Neuronal stem cell (in vitro differentiated cells): ENCODE measurements around the gene ATG2A.

ENCODE experiments used
- DNase-seq: peaks from one replicate; pipeline ENCODE4 v3.0.0-alpha.2; 2013; ENCODE audit warnings: low spot score
- H2AFZ ChIP-seq: one replicate; pipeline ENCODE4 v1.6.1; 2013; ENCODE audit warnings: mild to moderate bottlenecking, low read length, inconsistent platforms
- H2AK5ac ChIP-seq: 2 replicates; pipeline ENCODE4 v1.6.1; 2013; ENCODE audit warnings: low read depth, mild to moderate bottlenecking, inconsistent platforms, low read length, moderate library complexity, mixed read lengths
- H2BK120ac ChIP-seq: 2 replicates; pipeline ENCODE4 v1.6.1; 2013; ENCODE audit warnings: low read depth, mild to moderate bottlenecking, inconsistent platforms, low read length, moderate library complexity, mixed read lengths
- H2BK12ac ChIP-seq: one replicate; pipeline ENCODE4 v1.6.1; 2013; ENCODE audit warnings: low read length, inconsistent platforms
- H2BK15ac ChIP-seq: 2 replicates; pipeline ENCODE4 v1.6.1; 2013; ENCODE audit warnings: mild to moderate bottlenecking, low read length, inconsistent platforms, mixed read lengths
- H2BK5ac ChIP-seq: one replicate; pipeline ENCODE4 v1.6.1; 2013; ENCODE audit warnings: inconsistent platforms, mild to moderate bottlenecking, low read length, moderate library complexity
- H3K14ac ChIP-seq: one replicate; pipeline ENCODE4 v1.6.1; 2013; ENCODE audit warnings: low read length, inconsistent platforms
- H3K18ac ChIP-seq: 2 replicates; pipeline ENCODE4 v1.6.1; 2013; ENCODE audit warnings: low read length, inconsistent platforms
- H3K23ac ChIP-seq: 2 replicates; pipeline ENCODE4 v1.6.1; 2013; ENCODE audit warnings: low read depth, mild to moderate bottlenecking, mixed read lengths, low read length, inconsistent platforms; ENCODE audit not compliant: poor library complexity
- H3K27ac ChIP-seq: replicated peaks from 3 replicates; pipeline ENCODE4 v1.5.1; 2013; ENCODE audit warnings: low read length, inconsistent platforms
- H3K27me3 ChIP-seq, 3 experiments: 2 replicates each; pipeline ENCODE4 v1.6.1; 2013; ENCODE audit warnings: low read length in 3 of 3, mild to moderate bottlenecking in 2 of 3, inconsistent platforms in 1 of 3, low read depth in 1 of 3, mixed read lengths in 1 of 3, moderate library complexity in 1 of 3; ENCODE audit not compliant: control insufficient read depth in 3 of 3, insufficient read depth in 3 of 3
- H3K36me3 ChIP-seq, 2 donors: replicated peaks in 1 of 2; 2 replicates each; pipeline ENCODE4 v1.6.1; 2013; ENCODE audit warnings: low read length in 2 of 2; ENCODE audit not compliant: control insufficient read depth in 2 of 2, insufficient read depth in 2 of 2
- H3K4ac ChIP-seq: 2 replicates; pipeline ENCODE4 v1.6.1; 2013; ENCODE audit warnings: inconsistent platforms, mild to moderate bottlenecking, low read length, moderate library complexity
- H3K4me1 ChIP-seq, 2 donors: 1 replicate in 1 of 2; 2 replicates in 1 of 2; pipeline ENCODE4 v1.6.1; 2013; ENCODE audit warnings: low read length in 2 of 2, low read depth in 1 of 2; ENCODE audit not compliant: control insufficient read depth in 2 of 2, insufficient read depth in 1 of 2
- H3K4me2 ChIP-seq: one replicate; pipeline ENCODE4 v1.6.1; 2013; ENCODE audit warnings: mild to moderate bottlenecking, low read length, inconsistent platforms; ENCODE audit not compliant: insufficient read depth, poor library complexity, severe bottlenecking
- H3K4me3 ChIP-seq, 2 donors: 2 replicates each; pipeline ENCODE4 v1.5.1; 2013; ENCODE audit warnings: low read length in 2 of 2, mild to moderate bottlenecking in 2 of 2, inconsistent platforms in 1 of 2, moderate library complexity in 1 of 2
- H3K79me1 ChIP-seq: one replicate; pipeline ENCODE4 v1.6.1; 2013; ENCODE audit warnings: low read depth, mild to moderate bottlenecking, inconsistent platforms, low read length, moderate library complexity
- H3K9ac ChIP-seq: one replicate; pipeline ENCODE4 v1.6.1; 2013; ENCODE audit warnings: mild to moderate bottlenecking, low read depth, low read length, inconsistent platforms; ENCODE audit not compliant: poor library complexity
- H3K9me3 ChIP-seq, 2 donors: replicated peaks in 1 of 2; 2 replicates each; pipeline versions ENCODE3 to v1.6.1; 2013; ENCODE audit warnings: low read length in 2 of 2, mild to moderate bottlenecking in 2 of 2, inconsistent platforms in 1 of 2, low read depth in 1 of 2, mixed read lengths in 1 of 2, moderate library complexity in 1 of 2; ENCODE audit not compliant: control insufficient read depth in 2 of 2, insufficient read depth in 1 of 2
- H4K8ac ChIP-seq: one replicate; pipeline ENCODE4 v1.6.1; 2013; ENCODE audit warnings: low read depth, mild to moderate bottlenecking, inconsistent platforms, low read length, moderate library complexity
- H4K91ac ChIP-seq: one replicate; pipeline ENCODE4 v1.6.1; 2013; ENCODE audit warnings: low read length, low read depth, mild to moderate bottlenecking, inconsistent platforms; ENCODE audit not compliant: poor library complexity
- WGBS, 2 donors: extraction: QIAGEN DNeasy Blood & Tissue Kit; methylation state at CpG; one replicate each; pipeline ENCODE4 v1.1.7; 2013; ENCODE audit warnings: missing lambda C conversion rate in 2 of 2, mixed read lengths in 1 of 2; ENCODE audit not compliant: insufficient read length in 2 of 2, insufficient replicate concordance in 1 of 2; ENCODE audit errors: extremely low coverage in 2 of 2; 5-methylcytosine and 5-hydroxymethylcytosine counted together

The ATG2A gene

GRCh38 chr11:64863391-64864060, 53.5 kb downstream of the ATG2A start:
- peak overlapping the region; percentile 79 for H3K14ac ChIP-seq
- peak overlapping the region; percentile 84 for H2BK120ac ChIP-seq
- H3K9me3 ChIP-seq = no peaks in the 10 kb centered on the region
- no CpG with 5 or more reads among the region's 23 CpGs for WGBS, 2 donors
- H2BK12ac ChIP-seq = peak overlapping the region; percentile 80
- H4K8ac ChIP-seq = no peak overlapping the region
- H3K27ac ChIP-seq = peak overlapping the region; percentile 55
- peaks cover 17% of the 10 kb centered on the region for H3K79me1 ChIP-seq
- no peaks in the 10 kb centered on the region for H3K27me3 ChIP-seq
- H2AK5ac ChIP-seq = peak overlapping the region; percentile 99
- no peak overlapping the region for H3K4me3 ChIP-seq
- H2BK5ac ChIP-seq = peak overlapping the region; percentile 94
- no peak overlapping the region for H3K9ac ChIP-seq
- H2BK15ac ChIP-seq = peak overlapping the region; percentile 99
- peak overlapping the region; percentile 87 for H3K23ac ChIP-seq
- peak overlapping the region; percentile 96 for H3K18ac ChIP-seq
- peaks cover 29 to 32% of the 10 kb centered on the region in 2 donors for H3K4me1 ChIP-seq
- no peak overlapping the region for H3K4ac ChIP-seq
- H2AFZ ChIP-seq = peak overlapping the region; percentile 15
- peaks cover 9 to 20% of the 10 kb centered on the region in 2 donors for H3K36me3 ChIP-seq
- no peak overlapping the region for H3K4me2 ChIP-seq
- peak overlapping the region; percentile 75 for H4K91ac ChIP-seq
- DNase-seq = no peak

GRCh38 chr11:64862987-64863390, 54.0 kb downstream of the ATG2A start:
- Histone ChIP-seq H3K36me3 (peaks cover 9 to 17% of the 10 kb centered on the region in 2 donors), H4K91ac (peak overlapping the region; percentile 75), H3K4me1 (peaks cover 29 to 32% of the 10 kb centered on the region in 2 donors), H3K9me3 (no peaks in the 10 kb centered on the region), H3K18ac (peak overlapping the region; percentile 96), H3K23ac (no peak overlapping the region), H3K79me1 (peaks cover 17% of the 10 kb centered on the region), H3K14ac (peak overlapping the region; percentile 75), H2AK5ac (peak overlapping the region; percentile 99), H3K27me3 (no peaks in the 10 kb centered on the region), H2BK15ac (peak overlapping the region; percentile 11), H3K27ac (peak overlapping the region; percentile 55), H4K8ac (no peak overlapping the region), H2BK120ac (no peak overlapping the region), H3K9ac (no peak overlapping the region), H3K4me3 (no peak overlapping the region), H3K4me2 (no peak overlapping the region), H2AFZ (peak overlapping the region; percentile 15), H2BK12ac (peak overlapping the region; percentile 80), H2BK5ac (peak overlapping the region; percentile 94), H3K4ac (peak overlapping the region; percentile 59)
- no peak for DNase-seq
- WGBS, 2 donors = no CpG with 5 or more reads among the region's 9 CpGs

- H2BK5ac ChIP-seq = no peak overlapping the region
- no peak overlapping the region for H3K14ac ChIP-seq
- no peak overlapping the region for H4K91ac ChIP-seq
- peaks cover 19% of the 10 kb centered on the region for H3K79me1 ChIP-seq
- peak overlapping the region; percentile 30 for H2BK12ac ChIP-seq
- H3K9me3 ChIP-seq = no peaks in the 10 kb centered on the region
- H3K23ac ChIP-seq = peak overlapping the region; percentile 44
- H3K4ac ChIP-seq = no peak overlapping the region
- H3K27ac ChIP-seq = no peak overlapping the region
- H2BK15ac ChIP-seq = no peak overlapping the region
- WGBS, 2 donors = no CpG with 5 or more reads among the region's 6 CpGs
- H2BK120ac ChIP-seq = no peak overlapping the region
- no peak overlapping the region for H3K4me2 ChIP-seq
- no peak overlapping the region for H3K4me3 ChIP-seq
- H3K18ac ChIP-seq = peak overlapping the region; percentile 27
- H3K27me3 ChIP-seq = no peaks in the 10 kb centered on the region
- no peak overlapping the region for H3K9ac ChIP-seq
- H2AFZ ChIP-seq = no peak overlapping the region
- peaks cover 29 to 32% of the 10 kb centered on the region in 2 donors for H3K4me1 ChIP-seq
- peaks cover 13 to 23% of the 10 kb centered on the region in 2 donors for H3K36me3 ChIP-seq
- no peak overlapping the region for H4K8ac ChIP-seq
- DNase-seq = no peak
- no peak overlapping the region for H2AK5ac ChIP-seq
Observed at GRCh38 chr11:64861227-64861975, 55.6 kb downstream of the ATG2A start.
